Kidney capillary endothelial cell (primary cell): Measurements from ENCODE around the gene GREB1.

Experiments used
- DNase-seq: peaks from one replicate; pipeline ENCODE4 v3.0.0-alpha.2; 2018; ENCODE audit warnings: low spot score

The GREB1 gene

GRCh38 chr2:11681722-11682589 is 148.1 kb downstream of the GREB1 start:
- no peak for DNase-seq

- DNase-seq = no peak
Observed at GRCh38 chr2:11682590-11682915, 148.7 kb downstream of the GREB1 start.

GRCh38 chr2:11683476-11683875 is 149.6 kb downstream of the GREB1 start:
- DNase-seq = no peak

- no peak for DNase-seq
Observed at GRCh38 chr2:11683966-11684365, 150.1 kb downstream of the GREB1 start.

GRCh38 chr2:11684894-11685460 is 151.1 kb downstream of the GREB1 start:
- DNase-seq = no peak

- no peak for DNase-seq
Observed at GRCh38 chr2:11685906-11686470, 152.1 kb downstream of the GREB1 start.

- DNase-seq = no peak
Observed at GRCh38 chr2:11687736-11688135, 153.9 kb downstream of the GREB1 start.

GRCh38 chr2:11688222-11689069 is 154.6 kb downstream of the GREB1 start:
- DNase-seq = peak; percentile 67

- no peak for DNase-seq
Observed at GRCh38 chr2:11691076-11691660, 157.3 kb downstream of the GREB1 start.
